DMS153 treated with DMSO at 0.1 percent for 48 hours (cell line): ENCODE results near the gene SCN4A.
"Not testable (repeated sequence)": the region's sequence is repeated elsewhere in the genome, so short reads cannot be mapped to it uniquely, and the experiment has no call there.

Experiments
- DNase-seq: peaks from one replicate; lab custom pipeline; 2025; ENCODE audit not compliant: unreplicated experiment; lab: John Stamatoyannopoulos, UW

Gene SCN4A

GRCh38 chr17:63918305-63918704, 54.4 kb downstream of the SCN4A start:
- no peak for DNase-seq

- no peak for DNase-seq
Observed at GRCh38 chr17:63917646-63918045, 55.1 kb downstream of the SCN4A start.

- not testable (repeated sequence) for DNase-seq
Observed at GRCh38 chr17:63917206-63917605, 55.5 kb downstream of the SCN4A start.

- DNase-seq = no peak
Observed at GRCh38 chr17:63916566-63917185, 56.0 kb downstream of the SCN4A start.

- not testable (repeated sequence) for DNase-seq
Observed at GRCh38 chr17:63915753-63916152, 57.0 kb downstream of the SCN4A start.

GRCh38 chr17:63914471-63914870, 58.2 kb downstream of the SCN4A start:
- DNase-seq = no peak

GRCh38 chr17:63911657-63912100, 61.0 kb downstream of the SCN4A start:
- DNase-seq = no peak

GRCh38 chr17:63911041-63911635, 61.6 kb downstream of the SCN4A start, which contains the start of gene CSHL1:
TSS of gene CSHL1 (minus strand) at chr17:63911258. CDS start at chr17:63911196, 62 bp downstream.
- no peak for DNase-seq

- DNase-seq = no peak
Observed at GRCh38 chr17:63910096-63910495, 62.6 kb downstream of the SCN4A start.

- DNase-seq = not testable (repeated sequence)
Observed at GRCh38 chr17:63909586-63909985, 63.1 kb downstream of the SCN4A start.

GRCh38 chr17:63907161-63907778, 65.4 kb downstream of the SCN4A start:
- DNase-seq = not testable (repeated sequence)

GRCh38 chr17:63904796-63905195, 67.9 kb downstream of the SCN4A start:
- DNase-seq = not testable (repeated sequence)

- DNase-seq = not testable (repeated sequence)
Observed at GRCh38 chr17:63903787-63904201, 68.9 kb downstream of the SCN4A start.

- DNase-seq = not testable (repeated sequence)
Observed at GRCh38 chr17:63901971-63902370, 70.7 kb downstream of the SCN4A start.

GRCh38 chr17:63898899-63899798, 73.6 kb downstream of the SCN4A start:
- not testable (repeated sequence) for DNase-seq

- DNase-seq = not testable (repeated sequence)
Observed at GRCh38 chr17:63896524-63897354, 76.0 kb downstream of the SCN4A start, which contains the start of gene CSH1. TSS of gene CSH1 (minus strand) at chr17:63896574. CDS start at chr17:63896511, 63 bp downstream.

GRCh38 chr17:63894821-63895220, 77.9 kb downstream of the SCN4A start:
- DNase-seq = not testable (repeated sequence)

- not testable (repeated sequence) for DNase-seq
Observed at GRCh38 chr17:63894021-63894420, 78.7 kb downstream of the SCN4A start.

GRCh38 chr17:63892316-63893037, 80.2 kb downstream of the SCN4A start:
- not testable (repeated sequence) for DNase-seq
